K562 (cell line): ENCODE measurements around the gene MCL1. TPM values are rescaled to one million over a fixed set of nuclear protein-coding genes. Genes with fewer than 3 reads are reported as not detected.

Source experiments
- ATF7 ChIP-seq: fragments of 450-650 bp; IDR thresholded peaks from 2 replicates; pipeline ENCODE4 v1.7.1; 2014; ENCODE audit warnings: mild to moderate bottlenecking, moderate library complexity
- FIP1L1 ChIP-seq: fragments of 200-400 bp; formaldehyde crosslinking; IDR thresholded peaks from 2 replicates; pipeline ENCODE4 v1.6.1; 2018; ENCODE audit warnings: mild to moderate bottlenecking, low read depth, low read length; ENCODE audit not compliant: poor library complexity, severe bottlenecking
- FOXJ3 ChIP-seq: sonication (generic); formaldehyde crosslinking; IDR thresholded peaks from 2 replicates; pipeline ENCODE4 v1.4.0; 2020; ENCODE audit warnings: mild to moderate bottlenecking, missing genetic modification reagents
- MBD2 ChIP-seq: sonication (generic); IDR thresholded peaks from 2 replicates; pipeline ENCODE4 v1.6.1; 2016; ENCODE audit warnings: low read depth, borderline replicate concordance
- MED1 ChIP-seq: sonication (generic); formaldehyde crosslinking; IDR thresholded peaks from 2 replicates; pipeline ENCODE4 v1.8.1; 2023; ENCODE audit warnings: missing genetic modification reagents, borderline replicate concordance
- MTF1 ChIP-seq: fragments of 250-450 bp; sonication (Bioruptor Pico); IDR thresholded peaks from 2 replicates; pipeline ENCODE4 v1.9.0; 2021; ENCODE audit warnings: moderate library complexity, mild to moderate bottlenecking, inconsistent platforms, borderline replicate concordance
- NBN ChIP-seq: fragments of 450-650 bp; IDR thresholded peaks from 2 replicates; pipeline ENCODE4 v1.6.1; 2016; ENCODE audit warnings: low read depth, mild to moderate bottlenecking
- POLR3G ChIP-seq: IDR thresholded peaks from 2 replicates; pipeline ENCODE4 v1.6.1; 2011; ENCODE audit not compliant: insufficient read length, insufficient replicate concordance; ENCODE audit errors: extremely low read depth
- SAP30 ChIP-seq: fragments of 200-600 bp; sonication (generic); IDR thresholded peaks from 2 replicates; pipeline ENCODE4 v1.6.1; 2012; ENCODE audit warnings: borderline replicate concordance, low read depth, mild to moderate bottlenecking, moderate library complexity, low read length, control low read depth, inconsistent platforms; ENCODE audit not compliant: insufficient read depth, poor library complexity, severe bottlenecking
- SUPT5H ChIP-seq: fragments of 450-650 bp; IDR thresholded peaks from 2 replicates; pipeline ENCODE4 v1.6.1; 2016
- TAF7 ChIP-seq: fragments of 450-650 bp; IDR thresholded peaks from 2 replicates; pipeline ENCODE4 v1.6.1; 2016; ENCODE audit warnings: missing genetic modification characterization, missing compliant biosample characterization
- TCF3 ChIP-seq: sonication (generic); formaldehyde crosslinking; IDR thresholded peaks from 2 replicates; pipeline ENCODE4 v1.4.0; 2020; ENCODE audit warnings: mild to moderate bottlenecking, missing genetic modification reagents
- ZBTB7A ChIP-seq: IDR thresholded peaks from 2 replicates; pipeline ENCODE4 v1.6.1; 2011; ENCODE audit warnings: low read depth, mild to moderate bottlenecking, low read length, moderate library complexity, borderline replicate concordance; ENCODE audit not compliant: control insufficient read depth
- ZNF696 ChIP-seq: fragments of 250-450 bp; sonication (Bioruptor Pico); conservative IDR thresholded peaks from 2 replicates; pipeline ENCODE4 v1.4.0; 2020; ENCODE audit warnings: mild to moderate bottlenecking, moderate library complexity
- ZNF766 ChIP-seq: fragments of 200-800 bp; sonication (Bioruptor generic); conservative IDR thresholded peaks from 2 replicates; pipeline ENCODE4 v1.6.1; 2016; ENCODE audit warnings: missing genetic modification characterization, missing compliant biosample characterization
- polyA plus RNA-seq, 8 experiments: library from polyadenylated mRNA; depleted of rRNA in 4 of 8; stranded (reverse) in 5 of 8; unstranded in 3 of 8; fragments of >200 nt; fragmentation: Nextera tagmentation in 2 of 8; fragmentation: Illumina TruSeq in 1 of 8; extraction: Ambion mirVana in 2 of 8; extraction: Trizol in 1 of 8; gene quantifications; 2 replicates each; pipeline versions ENCODE4 v1.2.1 to v1.2.3, GENCODE V29; 2011 to 2014; ENCODE audit warnings: inconsistent platforms in 1 of 8, missing spikeins in 1 of 8
- total RNA-seq, 7 experiments: library from RNA; depleted of rRNA in 6 of 7; stranded (reverse); fragments of >200 nt in 6 of 7; fragmentation: Illumina TruSeq in 2 of 7; extraction: Trizol in 2 of 7; gene quantifications; 2 replicates each; pipeline versions ENCODE4 v1.2.1 to v1.2.3, GENCODE V29; 2011 to 2021; ENCODE audit warnings: low replicate concordance in 1 of 7
- TF ChIP-seq, protein P1 (sequence below): fragments of 450-650 bp; IDR thresholded peaks from 2 replicates; pipeline ENCODE4 v1.6.1; 2018; ENCODE audit not compliant: partially characterized antibody
- TF ChIP-seq, protein P2 (sequence below): fragments of 450-650 bp; IDR thresholded peaks from 2 replicates; pipeline ENCODE4 v1.6.1; 2016; ENCODE audit warnings: missing biosample characterization, missing genetic modification characterization
- TF ChIP-seq, protein P3 (sequence below): IDR thresholded peaks from 2 replicates; pipeline ENCODE4 v1.6.1; 2012; ENCODE audit warnings: low read depth, low read length, improper control_type of control experiment, borderline replicate concordance
- TF ChIP-seq, protein P4 (sequence below): conservative IDR thresholded peaks from 2 replicates; pipeline ENCODE4 v1.6.1; 2011; ENCODE audit warnings: low read depth, mild to moderate bottlenecking, low read length; ENCODE audit not compliant: control insufficient read depth
- TF ChIP-seq, protein P5 (sequence below): fragments of 250-450 bp; sonication (Bioruptor Pico); IDR thresholded peaks from 2 replicates; pipeline ENCODE4 v1.5.0; 2020; ENCODE audit warnings: mild to moderate bottlenecking

Gene MCL1
- total and polyA plus RNA-seq, 9 of the 15 experiments (the other 6 are each of a cell fraction or from before 2014, with no cell fraction given): 27.1 to 224 (median 138) TPM

DNA sequence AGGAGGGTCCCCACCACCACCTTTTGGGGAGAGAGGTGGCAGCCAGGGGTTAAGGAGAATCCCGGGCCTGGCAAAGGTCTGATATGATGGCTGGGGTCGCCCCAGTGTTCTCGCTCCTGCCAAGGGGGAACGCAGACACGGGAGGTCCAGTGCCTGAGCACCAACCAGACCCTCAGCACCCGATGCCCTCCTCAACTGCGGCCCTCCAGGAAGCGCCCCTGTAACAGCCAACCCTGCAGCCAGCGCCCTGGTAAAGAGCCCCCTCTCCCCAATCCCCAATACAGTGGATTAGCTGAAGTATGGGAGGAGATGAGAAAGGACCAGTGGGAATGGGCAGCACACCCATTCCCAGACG is 19.8 kb downstream of the MCL1 start (continued):
- TF ChIP-seq FOXJ3 (CRISPR knock-in tag): no peak
- no peak for TF ChIP-seq MBD2
- TF ChIP-seq, protein P1, sequence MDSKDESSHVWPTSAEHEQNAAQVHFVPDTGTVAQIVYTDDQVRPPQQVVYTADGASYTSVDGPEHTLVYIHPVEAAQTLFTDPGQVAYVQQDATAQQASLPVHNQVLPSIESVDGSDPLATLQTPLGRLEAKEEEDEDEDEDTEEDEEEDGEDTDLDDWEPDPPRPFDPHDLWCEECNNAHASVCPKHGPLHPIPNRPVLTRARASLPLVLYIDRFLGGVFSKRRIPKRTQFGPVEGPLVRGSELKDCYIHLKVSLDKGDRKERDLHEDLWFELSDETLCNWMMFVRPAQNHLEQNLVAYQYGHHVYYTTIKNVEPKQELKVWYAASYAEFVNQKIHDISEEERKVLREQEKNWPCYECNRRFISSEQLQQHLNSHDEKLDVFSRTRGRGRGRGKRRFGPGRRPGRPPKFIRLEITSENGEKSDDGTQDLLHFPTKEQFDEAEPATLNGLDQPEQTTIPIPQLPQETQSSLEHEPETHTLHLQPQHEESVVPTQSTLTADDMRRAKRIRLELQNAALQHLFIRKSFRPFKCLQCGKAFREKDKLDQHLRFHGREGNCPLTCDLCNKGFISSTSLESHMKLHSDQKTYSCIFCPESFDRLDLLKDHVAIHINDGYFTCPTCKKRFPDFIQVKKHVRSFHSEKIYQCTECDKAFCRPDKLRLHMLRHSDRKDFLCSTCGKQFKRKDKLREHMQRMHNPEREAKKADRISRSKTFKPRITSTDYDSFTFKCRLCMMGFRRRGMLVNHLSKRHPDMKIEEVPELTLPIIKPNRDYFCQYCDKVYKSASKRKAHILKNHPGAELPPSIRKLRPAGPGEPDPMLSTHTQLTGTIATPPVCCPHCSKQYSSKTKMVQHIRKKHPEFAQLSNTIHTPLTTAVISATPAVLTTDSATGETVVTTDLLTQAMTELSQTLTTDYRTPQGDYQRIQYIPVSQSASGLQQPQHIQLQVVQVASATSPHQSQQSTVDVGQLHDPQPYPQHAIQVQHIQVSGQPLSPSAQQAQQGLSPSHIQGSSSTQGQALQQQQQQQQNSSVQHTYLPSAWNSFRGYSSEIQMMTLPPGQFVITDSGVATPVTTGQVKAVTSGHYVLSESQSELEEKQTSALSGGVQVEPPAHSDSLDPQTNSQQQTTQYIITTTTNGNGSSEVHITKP: no peak
- TF ChIP-seq, protein P2, sequence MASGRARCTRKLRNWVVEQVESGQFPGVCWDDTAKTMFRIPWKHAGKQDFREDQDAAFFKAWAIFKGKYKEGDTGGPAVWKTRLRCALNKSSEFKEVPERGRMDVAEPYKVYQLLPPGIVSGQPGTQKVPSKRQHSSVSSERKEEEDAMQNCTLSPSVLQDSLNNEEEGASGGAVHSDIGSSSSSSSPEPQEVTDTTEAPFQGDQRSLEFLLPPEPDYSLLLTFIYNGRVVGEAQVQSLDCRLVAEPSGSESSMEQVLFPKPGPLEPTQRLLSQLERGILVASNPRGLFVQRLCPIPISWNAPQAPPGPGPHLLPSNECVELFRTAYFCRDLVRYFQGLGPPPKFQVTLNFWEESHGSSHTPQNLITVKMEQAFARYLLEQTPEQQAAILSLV (tag): no peak
- TF ChIP-seq ZBTB7A: peak; percentile 42; the same call in 1 of the 2 replicates
- TF ChIP-seq MTF1 (CRISPR knock-in tag): no peak
- no peak for TF ChIP-seq ZNF766
- TF ChIP-seq SAP30: no peak
- TF ChIP-seq, protein P3, sequence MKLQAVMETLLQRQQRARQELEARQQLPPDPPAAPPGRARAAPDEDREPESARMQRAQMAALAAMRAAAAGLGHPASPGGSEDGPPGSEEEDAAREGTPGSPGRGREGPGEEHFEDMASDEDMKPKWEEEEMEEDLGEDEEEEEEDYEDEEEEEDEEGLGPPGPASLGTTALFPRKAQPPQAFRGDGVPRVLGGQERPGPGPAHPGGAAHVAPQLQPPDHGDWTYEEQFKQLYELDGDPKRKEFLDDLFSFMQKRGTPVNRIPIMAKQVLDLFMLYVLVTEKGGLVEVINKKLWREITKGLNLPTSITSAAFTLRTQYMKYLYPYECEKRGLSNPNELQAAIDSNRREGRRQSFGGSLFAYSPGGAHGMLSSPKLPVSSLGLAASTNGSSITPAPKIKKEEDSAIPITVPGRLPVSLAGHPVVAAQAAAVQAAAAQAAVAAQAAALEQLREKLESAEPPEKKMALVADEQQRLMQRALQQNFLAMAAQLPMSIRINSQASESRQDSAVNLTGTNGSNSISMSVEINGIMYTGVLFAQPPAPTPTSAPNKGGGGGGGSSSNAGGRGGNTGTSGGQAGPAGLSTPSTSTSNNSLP: no peak
- TF ChIP-seq, protein P4, sequence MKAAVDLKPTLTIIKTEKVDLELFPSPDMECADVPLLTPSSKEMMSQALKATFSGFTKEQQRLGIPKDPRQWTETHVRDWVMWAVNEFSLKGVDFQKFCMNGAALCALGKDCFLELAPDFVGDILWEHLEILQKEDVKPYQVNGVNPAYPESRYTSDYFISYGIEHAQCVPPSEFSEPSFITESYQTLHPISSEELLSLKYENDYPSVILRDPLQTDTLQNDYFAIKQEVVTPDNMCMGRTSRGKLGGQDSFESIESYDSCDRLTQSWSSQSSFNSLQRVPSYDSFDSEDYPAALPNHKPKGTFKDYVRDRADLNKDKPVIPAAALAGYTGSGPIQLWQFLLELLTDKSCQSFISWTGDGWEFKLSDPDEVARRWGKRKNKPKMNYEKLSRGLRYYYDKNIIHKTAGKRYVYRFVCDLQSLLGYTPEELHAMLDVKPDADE: 0 out of 2 replicates have a peak, but pooled peaks have one; percentile 11
- no peak for TF ChIP-seq SUPT5H
- TF ChIP-seq TCF3: no peak
- no peak for TF ChIP-seq ATF7
- no peak for TF ChIP-seq TAF7 (tag)
- no peak for TF ChIP-seq POLR3G
- no peak for TF ChIP-seq FIP1L1
- TF ChIP-seq MED1 (CRISPR knock-in tag): no peak
- TF ChIP-seq, protein P5, sequence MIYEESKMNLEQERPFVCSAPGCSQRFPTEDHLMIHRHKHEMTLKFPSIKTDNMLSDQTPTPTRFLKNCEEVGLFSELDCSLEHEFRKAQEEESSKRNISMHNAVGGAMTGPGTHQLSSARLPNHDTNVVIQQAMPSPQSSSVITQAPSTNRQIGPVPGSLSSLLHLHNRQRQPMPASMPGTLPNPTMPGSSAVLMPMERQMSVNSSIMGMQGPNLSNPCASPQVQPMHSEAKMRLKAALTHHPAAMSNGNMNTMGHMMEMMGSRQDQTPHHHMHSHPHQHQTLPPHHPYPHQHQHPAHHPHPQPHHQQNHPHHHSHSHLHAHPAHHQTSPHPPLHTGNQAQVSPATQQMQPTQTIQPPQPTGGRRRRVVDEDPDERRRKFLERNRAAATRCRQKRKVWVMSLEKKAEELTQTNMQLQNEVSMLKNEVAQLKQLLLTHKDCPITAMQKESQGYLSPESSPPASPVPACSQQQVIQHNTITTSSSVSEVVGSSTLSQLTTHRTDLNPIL: no peak
- TF ChIP-seq NBN: no peak
- no peak for TF ChIP-seq ZNF696 (CRISPR knock-in tag)
